Measurements from ENCODE around the gene ARHGAP36.

The ARHGAP36 gene, protein sequence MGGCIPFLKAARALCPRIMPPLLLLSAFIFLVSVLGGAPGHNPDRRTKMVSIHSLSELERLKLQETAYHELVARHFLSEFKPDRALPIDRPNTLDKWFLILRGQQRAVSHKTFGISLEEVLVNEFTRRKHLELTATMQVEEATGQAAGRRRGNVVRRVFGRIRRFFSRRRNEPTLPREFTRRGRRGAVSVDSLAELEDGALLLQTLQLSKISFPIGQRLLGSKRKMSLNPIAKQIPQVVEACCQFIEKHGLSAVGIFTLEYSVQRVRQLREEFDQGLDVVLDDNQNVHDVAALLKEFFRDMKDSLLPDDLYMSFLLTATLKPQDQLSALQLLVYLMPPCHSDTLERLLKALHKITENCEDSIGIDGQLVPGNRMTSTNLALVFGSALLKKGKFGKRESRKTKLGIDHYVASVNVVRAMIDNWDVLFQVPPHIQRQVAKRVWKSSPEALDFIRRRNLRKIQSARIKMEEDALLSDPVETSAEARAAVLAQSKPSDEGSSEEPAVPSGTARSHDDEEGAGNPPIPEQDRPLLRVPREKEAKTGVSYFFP

DNA sequence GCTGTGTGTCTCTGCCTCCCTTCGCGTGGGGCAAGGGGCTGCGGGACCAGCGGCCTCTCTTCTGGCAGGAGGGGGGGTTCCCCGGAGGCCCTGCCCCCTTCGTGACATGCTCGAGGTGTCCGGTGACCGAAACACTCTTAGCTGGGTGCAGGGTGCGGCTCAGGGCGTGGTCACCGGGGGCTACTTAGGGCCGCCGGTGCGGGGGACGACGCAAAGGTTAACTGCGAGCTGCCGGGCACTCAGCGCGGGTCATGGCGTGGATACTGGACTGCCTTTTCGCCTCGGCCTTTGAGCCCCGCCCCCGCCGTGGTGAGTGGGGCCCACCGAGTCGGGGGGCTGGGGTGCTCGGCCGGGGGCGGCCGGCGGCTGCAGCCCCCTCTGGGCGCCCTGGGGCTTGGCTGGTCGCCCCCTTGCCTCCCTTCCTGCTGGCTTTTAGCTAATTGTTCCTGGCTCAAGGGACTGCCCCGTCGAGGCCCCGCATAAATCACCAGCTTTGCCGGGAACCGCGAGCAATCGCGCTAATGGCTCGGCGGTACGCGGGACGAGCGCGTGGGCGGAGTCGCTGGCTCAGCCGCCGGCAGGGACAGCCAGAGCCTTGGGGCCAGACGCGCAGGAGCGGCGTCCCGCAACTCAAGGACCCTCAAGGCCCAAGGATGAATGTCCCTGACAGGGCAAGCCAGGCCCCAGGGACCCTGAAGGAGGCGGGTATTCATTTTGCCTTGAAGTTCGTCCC lies at the start of gene ARHGAP36:
Gene ARHGAP36, plus strand, starts transcription at position 211 of the 733 bp plus-strand sequence. CDS start 23,320 bp downstream, outside the sequence.
- no peaks in the 10 kb centered on the region for H4K20me1 ChIP-seq (ENCODE audit: low read depth, low read length)
- no peaks in the 10 kb centered on the region for H3K9me3 ChIP-seq (ENCODE audit: insufficient read depth, low read length)
- H3K9me2 ChIP-seq (replicated peaks; ENCODE audit: insufficient read depth, low read length): no peaks in the 10 kb centered on the region
- H3K4me3 ChIP-seq (ENCODE audit: insufficient read depth, low read length, poor library complexity, severe bottlenecking): no peak within 1 kb of the TSS
- H2AFZ ChIP-seq (ENCODE audit: low read depth, low read length, severe bottlenecking): no peak within 1 kb of the TSS
- no peaks in the 10 kb centered on the region for H3F3A ChIP-seq (ENCODE audit: insufficient read depth)
- H3K36me3 ChIP-seq (ENCODE audit: low read length): no peaks in the 10 kb centered on the region
- TF ChIP-seq EZH2phosphoT487 (conservative IDR thresholded peaks at IDR 0.05; ENCODE audit: low read length): no peak
- TF ChIP-seq, protein P1, sequence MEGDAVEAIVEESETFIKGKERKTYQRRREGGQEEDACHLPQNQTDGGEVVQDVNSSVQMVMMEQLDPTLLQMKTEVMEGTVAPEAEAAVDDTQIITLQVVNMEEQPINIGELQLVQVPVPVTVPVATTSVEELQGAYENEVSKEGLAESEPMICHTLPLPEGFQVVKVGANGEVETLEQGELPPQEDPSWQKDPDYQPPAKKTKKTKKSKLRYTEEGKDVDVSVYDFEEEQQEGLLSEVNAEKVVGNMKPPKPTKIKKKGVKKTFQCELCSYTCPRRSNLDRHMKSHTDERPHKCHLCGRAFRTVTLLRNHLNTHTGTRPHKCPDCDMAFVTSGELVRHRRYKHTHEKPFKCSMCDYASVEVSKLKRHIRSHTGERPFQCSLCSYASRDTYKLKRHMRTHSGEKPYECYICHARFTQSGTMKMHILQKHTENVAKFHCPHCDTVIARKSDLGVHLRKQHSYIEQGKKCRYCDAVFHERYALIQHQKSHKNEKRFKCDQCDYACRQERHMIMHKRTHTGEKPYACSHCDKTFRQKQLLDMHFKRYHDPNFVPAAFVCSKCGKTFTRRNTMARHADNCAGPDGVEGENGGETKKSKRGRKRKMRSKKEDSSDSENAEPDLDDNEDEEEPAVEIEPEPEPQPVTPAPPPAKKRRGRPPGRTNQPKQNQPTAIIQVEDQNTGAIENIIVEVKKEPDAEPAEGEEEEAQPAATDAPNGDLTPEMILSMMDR (IDR thresholded peaks at IDR 0.05; ENCODE audit: insufficient read depth, low read length, poor library complexity, severe bottlenecking): no peak
- no peaks in the 10 kb centered on the region for H3K79me2 ChIP-seq (ENCODE audit: insufficient read depth, low read length)
- no peak within 1 kb of the TSS for H3K9ac ChIP-seq (ENCODE audit: low read length)
- no peaks in the 10 kb centered on the region for H3K27me3 ChIP-seq (ENCODE audit: low read length)
- no peak within 1 kb of the TSS for H3K27ac ChIP-seq (ENCODE audit: low read depth, low read length)
- H3K4me2 ChIP-seq (ENCODE audit: low read depth, low read length, poor library complexity, severe bottlenecking): no peak within 1 kb of the TSS

DNA sequence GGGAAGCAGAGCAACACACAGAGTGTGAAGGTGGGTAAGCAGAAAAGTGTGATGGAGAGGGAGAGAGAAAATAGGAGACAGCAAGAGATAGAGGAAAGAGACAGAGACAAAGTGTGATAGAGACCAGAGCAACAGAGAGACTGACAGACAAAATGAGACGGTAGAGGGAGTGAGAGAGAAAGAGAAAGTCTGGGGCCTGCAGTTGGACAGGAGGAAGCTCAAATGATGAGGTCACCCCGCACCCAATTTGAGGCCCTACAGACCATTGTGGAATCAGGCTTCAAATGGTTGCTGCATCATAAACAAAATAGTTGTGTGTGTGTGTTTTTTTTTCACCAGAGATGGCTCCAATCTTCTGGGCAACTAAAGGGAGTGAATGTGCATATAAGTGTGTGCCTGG lies 48.0 kb upstream of the ARHGAP36 start:
- Histone ChIP-seq H3K9me3 (ENCODE audit: insufficient read depth, low read length) (no peaks in the 10 kb centered on the region), H3K4me2 (ENCODE audit: low read depth, low read length, poor library complexity, severe bottlenecking) (no peak overlapping the region), H3K36me3 (ENCODE audit: low read length) (no peaks in the 10 kb centered on the region), H3K27me3 (ENCODE audit: low read length) (no peaks in the 10 kb centered on the region), H3K27ac (ENCODE audit: low read depth, low read length) (no peak overlapping the region), H3K9ac (ENCODE audit: low read length) (no peak overlapping the region), H3K79me2 (ENCODE audit: insufficient read depth, low read length) (no peaks in the 10 kb centered on the region), H2AFZ (ENCODE audit: low read depth, low read length, severe bottlenecking) (no peak overlapping the region), H3F3A (ENCODE audit: insufficient read depth) (no peaks in the 10 kb centered on the region), H3K9me2 (replicated peaks; ENCODE audit: insufficient read depth, low read length) (no peaks in the 10 kb centered on the region), H3K4me3 (ENCODE audit: insufficient read depth, low read length, poor library complexity, severe bottlenecking) (no peak overlapping the region), H4K20me1 (ENCODE audit: low read depth, low read length) (no peaks in the 10 kb centered on the region)
- TF ChIP-seq EZH2phosphoT487 (conservative IDR thresholded peaks at IDR 0.05; ENCODE audit: low read length): no peak
- TF ChIP-seq, protein P1 (IDR thresholded peaks at IDR 0.05; ENCODE audit: insufficient read depth, low read length, poor library complexity, severe bottlenecking): no peak

DNA sequence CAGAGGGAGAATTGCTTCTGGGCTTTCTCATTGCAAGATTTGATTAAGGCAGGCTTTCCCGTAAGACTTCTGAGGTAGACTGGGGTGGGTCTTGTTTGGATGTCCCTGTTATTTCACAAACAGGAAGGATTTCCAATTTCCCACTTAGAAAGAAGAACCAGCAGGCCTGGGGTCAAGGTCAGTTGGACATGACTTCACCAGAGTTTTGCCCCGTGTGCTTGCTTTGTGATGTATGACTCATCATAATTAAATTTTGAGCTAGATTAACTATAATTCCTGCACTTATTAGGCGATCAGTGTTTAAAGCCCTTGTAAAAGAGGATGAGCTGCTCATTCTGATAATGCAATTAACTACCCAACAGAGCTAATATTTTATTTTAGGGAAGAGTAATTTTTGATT lies 32.8 kb upstream of the ARHGAP36 start:
- no peaks in the 10 kb centered on the region for H3K9me2 ChIP-seq (replicated peaks; ENCODE audit: insufficient read depth, low read length)
- no peak overlapping the region for H3K9ac ChIP-seq (ENCODE audit: low read length)
- no peak overlapping the region for H2AFZ ChIP-seq (ENCODE audit: low read depth, low read length, severe bottlenecking)
- H3K36me3 ChIP-seq (ENCODE audit: low read length): no peaks in the 10 kb centered on the region
- no peak overlapping the region for H3K27ac ChIP-seq (ENCODE audit: low read depth, low read length)
- H3K9me3 ChIP-seq (ENCODE audit: insufficient read depth, low read length): no peaks in the 10 kb centered on the region
- no peak overlapping the region for H3K4me3 ChIP-seq (ENCODE audit: insufficient read depth, low read length, poor library complexity, severe bottlenecking)
- no peaks in the 10 kb centered on the region for H3F3A ChIP-seq (ENCODE audit: insufficient read depth)
- no peak for TF ChIP-seq EZH2phosphoT487 (conservative IDR thresholded peaks at IDR 0.05; ENCODE audit: low read length)
- TF ChIP-seq, protein P1 (IDR thresholded peaks at IDR 0.05; ENCODE audit: insufficient read depth, low read length, poor library complexity, severe bottlenecking): no peak
- H4K20me1 ChIP-seq (ENCODE audit: low read depth, low read length): no peaks in the 10 kb centered on the region
- no peaks in the 10 kb centered on the region for H3K79me2 ChIP-seq (ENCODE audit: insufficient read depth, low read length)
- no peak overlapping the region for H3K4me2 ChIP-seq (ENCODE audit: low read depth, low read length, poor library complexity, severe bottlenecking)
- no peaks in the 10 kb centered on the region for H3K27me3 ChIP-seq (ENCODE audit: low read length)
